Hindlimb muscle (tissue), 1 donor: ENCODE data around the gene CPZ. TPM values are rescaled to one million over a fixed set of nuclear protein-coding genes. Genes with fewer than 3 reads are reported as not detected.

ENCODE experiments used
- DNase-seq: peaks from one replicate; pipeline ENCODE4 v3.0.0-alpha.2; 2013
- polyA plus RNA-seq: library from polyadenylated mRNA; unstranded; fragments of 120-200 nt; gene quantifications from one replicate; pipeline ENCODE4 v1.2.1, GENCODE V29; 2013; ENCODE audit not compliant: insufficient read length

CPZ gene
- polyA plus RNA-seq: 6.0 TPM

GRCh38 chr4:8592366-8593263 is at the start of gene CPZ:
Gene CPZ (plus strand): TSS chr4:8592765. CDS start chr4:8592834, 69 bp downstream.
- peak; percentile 61 for DNase-seq

GRCh38 chr4:8542776-8543525 is 49.6 kb upstream of the CPZ start:
- no peak for DNase-seq

DNA sequence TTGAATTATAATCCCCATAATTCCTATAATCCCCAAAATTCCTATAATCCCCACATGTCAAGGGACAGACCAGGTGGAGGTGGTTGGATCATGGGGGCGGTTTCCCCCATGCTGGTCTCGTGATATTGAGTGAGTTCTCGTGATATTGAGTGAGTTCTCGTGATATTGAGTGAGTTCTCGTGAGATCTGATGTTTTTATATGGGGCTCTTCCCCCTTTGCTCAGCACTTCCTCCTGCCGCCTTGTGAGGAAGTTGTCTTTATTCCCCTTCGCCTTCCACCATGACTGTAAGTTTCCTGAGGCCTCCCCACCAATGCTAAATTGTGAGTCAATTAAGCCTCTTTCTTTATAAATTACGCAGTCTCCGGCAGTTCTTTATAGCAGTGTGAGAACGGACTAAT is 48.9 kb upstream of the CPZ start:
- no peak for DNase-seq

- no peak for DNase-seq
Measured at GRCh38 chr4:8544282-8544681, 48.3 kb upstream of the CPZ start.

DNA sequence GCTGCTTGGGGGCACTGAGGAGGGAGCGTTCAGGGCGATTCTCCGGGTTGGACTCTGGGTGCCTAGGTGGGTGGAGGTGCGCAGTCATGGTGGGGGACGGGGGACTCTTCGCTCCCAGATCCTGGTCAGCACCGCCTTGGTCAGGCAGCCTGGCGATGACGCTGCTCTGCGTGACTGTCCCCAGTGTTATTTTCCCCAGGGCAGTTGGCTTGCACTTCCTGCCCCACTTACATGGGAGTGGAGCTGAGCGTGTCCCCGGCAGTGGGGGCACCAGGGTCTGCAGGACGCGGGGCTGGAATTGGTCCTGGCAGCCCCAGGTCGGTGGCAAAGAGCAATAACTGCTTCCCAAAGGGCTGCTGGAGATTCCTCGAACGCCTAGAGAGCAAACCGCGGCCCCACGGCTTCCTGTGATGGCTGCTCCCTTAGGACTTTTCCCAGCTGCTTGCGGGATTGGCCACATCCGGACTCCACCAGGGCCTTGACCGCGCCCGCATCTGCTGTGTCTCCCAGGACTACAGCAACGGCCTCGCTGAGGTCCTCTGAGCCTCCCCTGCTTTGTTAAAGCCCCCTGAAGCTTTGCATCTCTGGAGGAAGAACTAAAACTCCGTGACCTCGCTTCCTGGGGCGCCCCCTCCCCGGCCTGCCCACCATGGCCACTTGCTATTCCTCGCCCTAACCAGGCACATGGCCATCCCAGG is 47.7 kb upstream of the CPZ start:
- DNase-seq: no peak

DNA sequence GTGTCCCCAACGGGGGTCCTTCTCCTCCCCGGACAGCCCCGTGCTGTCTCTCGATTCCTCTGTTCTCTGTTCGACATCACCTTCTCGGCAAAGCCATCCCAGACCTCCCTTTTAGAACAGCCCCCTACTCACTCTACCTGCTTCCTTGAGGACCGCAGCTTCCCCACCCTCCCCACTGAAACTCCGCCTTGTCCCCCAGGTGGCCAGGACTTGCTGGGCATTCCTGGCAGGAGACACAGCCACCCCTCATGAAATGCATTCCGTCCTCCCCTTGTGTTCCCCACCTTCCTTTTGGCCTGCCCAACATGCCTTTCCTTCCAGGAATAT is 47.2 kb upstream of the CPZ start:
- no peak for DNase-seq

GRCh38 chr4:8546766-8547107 is 45.8 kb upstream of the CPZ start:
- DNase-seq: no peak

DNA sequence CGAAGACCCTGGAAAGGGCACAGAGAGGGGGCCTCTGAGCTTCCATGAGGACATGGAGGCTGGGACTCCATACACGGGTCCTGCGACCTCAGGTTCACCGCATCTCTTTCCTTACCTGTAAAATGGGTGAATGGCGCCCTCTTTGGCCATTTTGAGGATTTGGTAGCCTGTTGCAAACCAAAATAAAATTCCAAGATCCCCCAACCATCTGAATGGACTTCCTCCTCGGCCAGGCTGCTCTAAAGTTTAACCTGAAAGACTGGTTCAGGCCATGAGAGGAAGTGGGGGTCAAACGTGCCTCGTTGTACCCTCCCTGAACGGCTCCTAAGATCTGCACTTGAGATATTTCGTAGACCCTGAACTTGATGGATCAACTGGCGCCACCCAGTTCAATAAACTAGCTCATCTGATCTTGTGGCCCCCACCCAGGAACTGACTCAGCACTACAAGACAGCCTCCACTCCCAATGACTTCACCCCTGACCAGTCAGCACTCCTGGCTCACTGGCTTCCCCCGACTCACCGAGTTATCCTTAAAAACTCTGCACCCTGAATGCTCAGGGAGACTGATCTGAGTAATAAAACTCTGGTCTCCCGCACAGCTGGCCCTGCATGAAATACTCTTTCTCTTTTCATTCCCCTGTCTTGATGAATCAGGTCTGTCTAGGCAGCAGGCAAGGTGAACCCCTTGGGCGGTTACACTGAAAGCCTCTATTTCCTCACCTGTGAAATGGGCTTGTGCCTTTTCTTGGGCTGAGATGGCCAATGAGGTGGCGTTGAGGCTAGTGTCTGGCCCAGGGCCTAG is 45.3 kb upstream of the CPZ start:
- no peak for DNase-seq

DNA sequence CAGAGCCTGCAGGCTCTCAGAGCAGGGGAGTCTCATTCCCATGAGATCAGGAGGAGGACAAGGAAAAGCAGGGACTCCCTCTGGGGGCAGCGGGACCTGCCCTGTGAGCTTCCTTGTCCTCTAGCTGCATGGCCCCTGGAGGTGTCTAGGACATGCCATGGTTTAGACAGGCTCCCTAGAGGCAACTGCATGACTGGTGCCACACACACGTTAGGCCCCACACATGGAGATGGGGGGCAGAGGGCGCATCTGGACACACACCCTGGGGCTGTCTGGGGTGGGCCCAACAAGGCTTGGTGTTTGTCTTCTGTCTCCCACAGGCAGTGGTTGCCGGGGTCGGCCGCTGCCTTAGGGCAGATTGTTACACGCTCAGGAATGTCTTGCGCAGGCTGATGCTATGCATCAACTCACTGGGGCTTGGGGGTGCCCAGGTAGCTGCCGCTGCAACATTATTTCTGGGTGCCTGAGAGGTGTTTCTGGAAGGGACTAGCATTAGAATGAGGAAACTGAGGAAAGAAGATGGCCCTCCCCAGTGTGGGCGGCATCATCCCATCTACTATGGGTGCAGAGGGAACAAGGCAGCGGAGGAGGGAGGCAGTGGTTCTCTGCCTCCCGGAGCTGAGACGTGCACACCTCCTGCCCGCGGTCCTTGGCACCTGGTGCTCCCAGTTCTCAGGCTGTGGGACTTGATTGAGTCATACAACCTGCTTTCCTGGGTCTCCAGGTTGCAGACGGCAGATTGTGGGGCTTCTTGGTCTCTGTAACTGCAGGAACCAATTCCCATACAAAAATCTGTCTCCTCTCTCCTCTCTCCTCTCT is 44.4 kb upstream of the CPZ start:
- DNase-seq: no peak

DNA sequence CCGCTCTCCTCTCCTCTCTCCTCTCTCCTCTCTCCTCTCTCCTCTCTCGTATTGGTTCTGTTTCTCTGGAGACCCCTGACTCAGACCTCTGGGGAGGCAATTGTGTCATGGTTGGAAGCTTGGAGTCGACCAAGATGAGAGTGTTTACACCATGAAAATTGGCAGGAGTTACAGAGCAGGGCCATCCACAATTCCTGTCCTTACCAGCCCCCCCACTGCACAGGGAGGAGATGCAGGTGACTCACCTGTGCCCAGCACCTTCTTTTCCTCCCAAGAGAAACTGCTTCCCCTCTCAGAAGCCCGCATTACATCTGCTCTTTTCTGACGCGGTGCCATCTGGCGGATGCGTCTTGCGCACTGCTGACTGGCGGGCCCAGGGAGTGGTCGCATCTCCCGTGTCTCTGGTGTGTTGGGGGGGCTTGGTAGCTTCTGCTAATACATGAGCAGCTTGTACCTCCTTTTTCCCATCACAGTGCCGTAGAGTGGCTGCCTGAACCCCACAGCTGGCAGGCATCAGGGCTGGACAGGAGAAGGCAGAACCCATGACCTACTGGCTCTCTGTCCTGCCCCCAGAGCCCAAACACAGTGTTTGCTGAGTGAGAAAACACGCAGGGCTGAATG is 43.7 kb upstream of the CPZ start:
- DNase-seq: no peak

DNA sequence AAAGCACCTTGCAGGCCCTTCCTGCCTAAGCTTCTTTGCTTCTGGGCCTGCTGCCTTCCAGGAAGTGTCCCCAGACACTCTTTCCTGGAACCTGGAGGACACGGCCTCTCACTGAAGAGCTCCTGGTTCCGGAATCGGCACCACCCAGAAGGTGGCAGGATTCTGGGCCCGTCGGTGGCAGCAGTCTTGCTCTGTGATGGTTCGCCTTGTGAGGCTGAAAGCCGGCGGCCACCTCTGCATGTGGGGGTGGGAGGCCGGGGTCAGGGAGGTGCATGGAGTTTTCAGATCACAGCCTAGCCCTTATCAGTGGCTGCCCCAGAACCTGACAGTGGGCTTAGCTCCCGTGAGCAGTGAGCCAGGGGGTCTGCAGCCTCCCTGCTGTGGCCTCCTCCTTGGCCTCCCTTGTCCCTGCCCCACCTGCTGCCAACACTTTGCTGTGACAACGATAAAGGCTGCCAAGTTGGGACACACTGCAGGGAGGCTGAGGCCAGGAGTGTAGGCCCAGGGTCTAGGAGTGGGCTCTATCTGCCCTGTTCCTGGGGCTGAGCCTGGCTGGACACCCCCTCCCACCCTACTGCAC is 43.1 kb upstream of the CPZ start:
- no peak for DNase-seq

DNA sequence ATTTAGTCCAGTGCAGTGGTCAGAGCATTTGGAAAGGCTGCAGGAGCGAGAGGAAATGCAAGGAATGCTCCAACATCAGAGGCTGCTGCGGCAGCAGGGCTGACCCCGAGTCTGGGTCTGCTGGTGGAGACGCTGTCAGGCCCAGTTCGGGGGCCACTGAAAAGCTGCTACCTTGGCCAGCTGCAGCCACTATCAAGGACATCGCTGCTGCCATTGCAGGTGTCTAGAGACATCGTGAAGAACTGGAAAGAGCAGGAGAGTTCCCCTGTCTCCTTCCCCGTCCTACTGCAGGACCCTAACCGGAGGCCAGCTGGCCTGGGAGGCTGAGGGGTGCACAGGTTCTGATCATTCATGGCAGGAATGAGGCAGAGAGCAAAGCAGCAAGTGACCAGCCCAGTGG is 41.9 kb upstream of the CPZ start:
- no peak for DNase-seq

- DNase-seq: no peak
Measured at GRCh38 chr4:8552024-8552423, 40.5 kb upstream of the CPZ start.

DNA sequence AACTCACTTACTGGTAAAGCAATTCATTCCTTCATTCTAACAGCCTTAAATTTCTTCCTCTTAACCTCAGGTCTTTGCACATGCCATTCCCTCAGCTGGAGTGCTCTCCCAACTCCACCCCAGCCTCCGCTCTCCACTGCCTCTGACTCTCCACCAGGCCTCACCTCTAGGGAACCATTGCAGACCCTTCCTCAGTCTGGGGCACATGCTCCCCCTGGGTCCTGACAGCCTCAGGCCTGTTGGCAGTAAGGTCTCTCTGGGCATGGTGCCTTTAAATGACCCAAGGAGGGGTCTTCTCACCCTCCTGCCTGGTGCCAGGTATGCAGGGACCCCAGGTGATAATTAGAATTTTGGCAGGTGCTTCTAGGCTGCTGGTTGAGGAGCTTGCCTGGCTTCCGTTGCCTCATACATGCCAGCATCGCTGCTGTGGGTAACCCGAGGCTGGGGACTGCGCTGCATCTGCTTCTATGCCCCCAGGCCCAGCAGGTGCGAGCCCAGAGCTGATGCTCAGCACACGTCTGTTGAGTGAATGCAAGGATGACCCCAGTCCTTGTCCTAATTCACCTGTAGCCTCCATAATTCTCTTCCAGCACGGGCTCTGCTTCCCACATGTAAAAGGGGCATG is 39.9 kb upstream of the CPZ start:
- no peak for DNase-seq

GRCh38 chr4:8553216-8553615 is 39.3 kb upstream of the CPZ start:
- no peak for DNase-seq

DNA sequence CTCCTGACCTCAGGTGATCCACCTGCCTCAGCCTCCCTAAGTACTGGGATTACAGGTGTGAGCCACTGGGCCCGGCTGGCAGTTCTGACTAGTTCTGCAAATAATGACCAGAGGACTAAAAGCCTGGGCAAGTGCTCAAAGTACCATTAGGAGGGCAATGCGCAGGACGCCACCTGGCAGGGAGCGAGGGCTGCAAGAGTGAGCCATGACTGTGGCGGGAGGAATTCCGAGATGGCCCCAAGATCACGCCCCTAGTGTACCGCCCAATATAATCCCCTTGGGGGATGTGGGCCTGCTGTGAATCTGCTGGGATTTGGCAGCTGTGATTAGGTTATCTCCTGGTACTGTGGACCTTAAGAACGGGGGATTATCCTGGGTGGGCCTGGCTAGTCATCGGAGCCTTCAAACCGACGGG is 38.6 kb upstream of the CPZ start:
- no peak for DNase-seq

DNA sequence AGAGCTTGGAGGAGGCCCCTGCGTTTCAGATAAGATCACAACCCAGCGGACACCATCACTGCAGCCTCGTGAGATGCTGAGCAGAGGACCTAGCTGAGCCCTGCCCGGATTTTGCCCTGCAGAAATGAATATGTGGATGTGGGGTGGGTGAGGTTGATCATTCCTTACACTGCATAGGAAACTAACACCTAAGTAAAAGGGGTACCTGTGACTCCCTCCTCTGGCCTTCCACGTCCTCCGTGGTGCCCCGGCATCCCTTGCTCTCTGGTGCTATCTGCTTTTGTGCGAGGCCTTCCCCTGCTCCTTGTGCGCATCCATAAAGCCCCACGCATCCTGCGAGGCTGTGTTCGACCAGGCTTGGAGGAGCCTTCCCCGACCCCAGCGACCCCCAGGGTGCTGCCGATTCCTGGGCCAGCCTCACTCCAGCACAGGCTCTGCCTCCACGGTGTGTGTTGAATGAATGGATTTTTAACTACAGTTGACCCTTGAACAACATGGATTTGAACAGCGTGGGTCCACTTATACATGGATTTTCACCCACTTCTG is 37.9 kb upstream of the CPZ start:
- DNase-seq: no peak

GRCh38 chr4:8555716-8556115 is 36.8 kb upstream of the CPZ start:
- no peak for DNase-seq

GRCh38 chr4:8556341-8557150 is 36.0 kb upstream of the CPZ start:
- no peak for DNase-seq
